ENCODE data around the gene RPTOR.

DNA sequence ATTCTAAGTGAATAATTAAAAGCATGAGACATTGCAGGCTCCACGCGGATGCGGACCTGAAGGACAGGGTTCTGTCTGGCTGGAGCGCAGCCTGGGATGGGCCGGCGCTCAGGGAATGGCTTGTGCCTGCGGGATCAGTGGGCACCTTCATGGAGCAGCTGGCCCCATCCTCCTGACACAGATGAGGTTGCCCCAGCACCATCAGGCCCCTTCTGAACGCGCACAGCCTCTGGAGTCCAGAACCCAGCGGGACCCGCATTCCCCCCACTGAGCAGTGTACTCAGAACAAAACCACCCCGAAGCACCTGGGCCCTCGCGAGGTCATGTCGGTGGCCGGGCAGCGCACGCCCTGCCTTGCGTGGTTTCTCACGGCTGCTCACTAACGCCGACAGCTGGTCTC lies 376.5 kb downstream of the RPTOR start:
- TF ChIP-seq, protein P1, sequence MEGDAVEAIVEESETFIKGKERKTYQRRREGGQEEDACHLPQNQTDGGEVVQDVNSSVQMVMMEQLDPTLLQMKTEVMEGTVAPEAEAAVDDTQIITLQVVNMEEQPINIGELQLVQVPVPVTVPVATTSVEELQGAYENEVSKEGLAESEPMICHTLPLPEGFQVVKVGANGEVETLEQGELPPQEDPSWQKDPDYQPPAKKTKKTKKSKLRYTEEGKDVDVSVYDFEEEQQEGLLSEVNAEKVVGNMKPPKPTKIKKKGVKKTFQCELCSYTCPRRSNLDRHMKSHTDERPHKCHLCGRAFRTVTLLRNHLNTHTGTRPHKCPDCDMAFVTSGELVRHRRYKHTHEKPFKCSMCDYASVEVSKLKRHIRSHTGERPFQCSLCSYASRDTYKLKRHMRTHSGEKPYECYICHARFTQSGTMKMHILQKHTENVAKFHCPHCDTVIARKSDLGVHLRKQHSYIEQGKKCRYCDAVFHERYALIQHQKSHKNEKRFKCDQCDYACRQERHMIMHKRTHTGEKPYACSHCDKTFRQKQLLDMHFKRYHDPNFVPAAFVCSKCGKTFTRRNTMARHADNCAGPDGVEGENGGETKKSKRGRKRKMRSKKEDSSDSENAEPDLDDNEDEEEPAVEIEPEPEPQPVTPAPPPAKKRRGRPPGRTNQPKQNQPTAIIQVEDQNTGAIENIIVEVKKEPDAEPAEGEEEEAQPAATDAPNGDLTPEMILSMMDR (IDR thresholded peaks at IDR 0.05) = no peak
- TF ChIP-seq EP300 (IDR thresholded peaks at IDR 0.05) (no peak), POLR2AphosphoS5 (IDR thresholded peaks at IDR 0.05) (no peak), POLR2A (IDR thresholded peaks at IDR 0.05) (no peak)

Measured in upper lobe of left lung (tissue), 4 donors.